Measurements from ENCODE around the gene ACYP2.
"Not testable (repeated sequence)": the region's sequence is repeated elsewhere in the genome, so short reads cannot be mapped to it uniquely, and the experiment has no call there.

The ACYP2 gene

GRCh38 chr2:54127174-54127573, 11.8 kb downstream of the ACYP2 start:
- in situ Hi-C loops (cut with HindIII; ENCODE audit: low pct_ligation_motif_present, low pct_unique_long_range_greater_than_20kb, low sequenced_read_pairs); DNase-seq: not testable (repeated sequence)

DNA sequence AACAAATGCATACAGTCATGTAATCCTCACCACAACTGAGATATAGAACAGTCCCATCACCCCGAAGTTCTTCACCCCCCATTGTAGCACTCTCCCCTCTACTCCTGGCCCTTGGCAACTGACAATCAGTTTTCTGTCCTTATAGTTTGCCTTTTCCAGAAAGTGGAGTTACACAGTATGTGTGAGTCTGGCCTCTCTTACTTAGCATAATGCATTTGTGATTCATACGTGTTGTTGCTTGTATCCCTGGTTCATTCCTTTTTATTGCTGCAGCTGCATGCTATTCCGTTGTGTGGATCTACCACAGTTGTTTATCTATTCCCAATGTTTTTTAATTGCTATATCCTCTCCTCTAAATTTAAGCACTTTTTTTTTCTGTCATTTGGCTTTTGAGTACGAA, 17.6 kb downstream of the ACYP2 start:
- no peak for DNase-seq
- in situ Hi-C loops (cut with HindIII; ENCODE audit: low pct_ligation_motif_present, low pct_unique_long_range_greater_than_20kb, low sequenced_read_pairs), result no loop called here

GRCh38 chr2:54139210-54139609, 23.8 kb downstream of the ACYP2 start:
- no peak for DNase-seq
- in situ Hi-C loops (cut with HindIII; ENCODE audit: low pct_ligation_motif_present, low pct_unique_long_range_greater_than_20kb, low sequenced_read_pairs), result no loop called here

DNA sequence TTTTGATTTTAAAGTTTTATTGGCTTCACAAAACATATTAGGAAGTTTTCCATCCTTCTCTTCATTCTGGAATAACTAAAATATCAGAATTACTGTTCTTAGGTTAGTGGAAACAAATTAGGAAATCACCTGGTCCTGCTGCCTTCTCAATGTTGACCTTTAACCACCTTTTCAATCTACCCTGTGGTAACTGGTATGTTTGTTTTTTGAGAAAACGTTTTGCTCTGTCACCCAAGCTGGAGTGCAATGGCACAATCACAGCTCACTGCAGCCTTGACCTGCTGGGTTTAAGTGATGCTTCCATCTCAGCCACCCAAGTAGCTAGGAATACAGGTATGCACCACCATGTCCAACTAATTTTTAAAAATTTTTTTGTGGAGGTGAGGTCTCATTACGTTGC, 28.4 kb downstream of the ACYP2 start:
- in situ Hi-C loops (cut with HindIII; ENCODE audit: low pct_ligation_motif_present, low pct_unique_long_range_greater_than_20kb, low sequenced_read_pairs), result no loop called here
- no peak for DNase-seq

GRCh38 chr2:54148391-54148790, 33.0 kb downstream of the ACYP2 start:
- DNase-seq, result no peak
- in situ Hi-C loops (cut with HindIII; ENCODE audit: low pct_ligation_motif_present, low pct_unique_long_range_greater_than_20kb, low sequenced_read_pairs), result no loop called here

GRCh38 chr2:54149638-54150441, 34.4 kb downstream of the ACYP2 start:
- in situ Hi-C loops (cut with HindIII; ENCODE audit: low pct_ligation_motif_present, low pct_unique_long_range_greater_than_20kb, low sequenced_read_pairs), result no loop called here

GRCh38 chr2:54158311-54158710, 42.9 kb downstream of the ACYP2 start:
- DNase-seq, result no peak
- in situ Hi-C loops (cut with HindIII; ENCODE audit: low pct_ligation_motif_present, low pct_unique_long_range_greater_than_20kb, low sequenced_read_pairs), result no loop called here

More at GRCh38 chr2:54149638-54150441, 34.4 kb downstream of the ACYP2 start:
- no peak for DNase-seq

- DNase-seq, result peak; percentile 11
- in situ Hi-C loops (cut with HindIII; ENCODE audit: low pct_ligation_motif_present, low pct_unique_long_range_greater_than_20kb, low sequenced_read_pairs), result no loop called here
These were observed 46.4 kb downstream of the ACYP2 start for GRCh38 chr2:54161660-54162424.

GRCh38 chr2:54164106-54164505, 48.7 kb downstream of the ACYP2 start:
- in situ Hi-C loops (cut with HindIII; ENCODE audit: low pct_ligation_motif_present, low pct_unique_long_range_greater_than_20kb, low sequenced_read_pairs), result no loop called here
- DNase-seq, result no peak

GRCh38 chr2:54166121-54166773, 50.8 kb downstream of the ACYP2 start:
- no peak for DNase-seq

GRCh38 chr2:54176577-54176976, 61.2 kb downstream of the ACYP2 start:
- peak; percentile 52 for DNase-seq
- in situ Hi-C loops (cut with HindIII; ENCODE audit: low pct_ligation_motif_present, low pct_unique_long_range_greater_than_20kb, low sequenced_read_pairs), result no loop called here

More at GRCh38 chr2:54166121-54166773, 50.8 kb downstream of the ACYP2 start:
- in situ Hi-C loops (cut with HindIII; ENCODE audit: low pct_ligation_motif_present, low pct_unique_long_range_greater_than_20kb, low sequenced_read_pairs), result no loop called here

- DNase-seq, result no peak
- in situ Hi-C loops (cut with HindIII; ENCODE audit: low pct_ligation_motif_present, low pct_unique_long_range_greater_than_20kb, low sequenced_read_pairs), result no loop called here
These were observed 67.9 kb downstream of the ACYP2 start for GRCh38 chr2:54183281-54183680.

GRCh38 chr2:54183972-54184371, 68.6 kb downstream of the ACYP2 start:
- in situ Hi-C loops (cut with HindIII; ENCODE audit: low pct_ligation_motif_present, low pct_unique_long_range_greater_than_20kb, low sequenced_read_pairs), result no loop called here
- no peak for DNase-seq

DNA sequence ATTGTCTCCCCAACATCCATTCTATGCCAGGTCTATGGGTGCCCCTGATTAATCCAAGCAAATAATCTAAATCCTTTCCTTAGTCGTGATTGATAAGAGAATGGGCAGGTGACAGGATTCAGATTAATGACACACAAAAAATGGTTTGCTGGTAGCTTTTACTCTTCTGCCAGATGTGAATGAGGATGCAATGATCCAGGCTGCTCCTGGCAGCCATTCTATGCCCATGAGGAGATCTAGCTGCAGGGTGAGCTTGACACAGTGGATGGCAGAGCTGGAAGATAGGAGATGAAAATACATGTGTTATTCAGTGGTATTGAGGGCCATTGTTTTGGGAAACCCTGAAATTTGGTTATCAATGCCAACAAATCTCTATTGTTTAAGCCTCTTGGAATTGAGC, 69.7 kb downstream of the ACYP2 start:
- in situ Hi-C loops (cut with HindIII; ENCODE audit: low pct_ligation_motif_present, low pct_unique_long_range_greater_than_20kb, low sequenced_read_pairs), result no loop called here
- DNase-seq, result no peak

DNA sequence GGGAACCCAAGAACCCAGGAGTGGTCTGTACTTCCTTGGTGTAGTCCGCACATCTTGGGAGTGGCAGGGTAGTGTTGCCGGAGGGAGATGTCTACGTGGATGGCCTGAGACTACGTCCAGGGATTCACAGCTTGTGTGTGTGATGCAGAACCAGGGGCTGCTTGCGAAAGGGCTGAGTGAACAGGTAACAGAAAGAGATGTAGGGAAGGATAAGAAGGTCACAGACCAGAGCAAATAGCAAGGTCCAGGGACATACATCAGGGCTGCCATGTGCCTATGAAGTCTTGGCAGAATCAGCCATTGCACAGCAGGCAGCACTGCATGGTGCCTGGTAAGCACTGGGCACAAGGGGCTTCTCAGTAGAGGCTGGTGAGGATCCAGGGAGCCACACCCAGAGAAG, 71.9 kb downstream of the ACYP2 start:
- in situ Hi-C loops (cut with HindIII; ENCODE audit: low pct_ligation_motif_present, low pct_unique_long_range_greater_than_20kb, low sequenced_read_pairs), result no loop called here
- DNase-seq, result no peak

DNA sequence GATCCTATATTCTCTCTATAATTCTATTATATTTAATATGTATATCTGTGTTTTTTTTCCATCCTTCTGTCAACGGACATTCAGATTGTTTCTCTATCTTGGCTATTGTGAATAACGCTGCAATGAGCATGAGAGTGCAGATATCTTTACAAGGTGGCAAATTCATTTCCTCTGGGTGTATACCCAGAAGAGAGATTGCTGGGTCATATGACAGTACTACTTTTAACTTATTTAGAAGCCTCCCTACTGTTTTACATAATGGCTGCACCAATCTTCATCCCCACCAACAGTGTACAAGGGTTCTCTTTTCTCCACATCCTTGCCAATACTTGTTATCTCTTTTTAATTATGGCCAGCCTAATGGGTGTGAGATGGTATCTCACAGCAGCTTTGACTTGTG, 74.1 kb downstream of the ACYP2 start:
- DNase-seq, result no peak
- in situ Hi-C loops (cut with HindIII; ENCODE audit: low pct_ligation_motif_present, low pct_unique_long_range_greater_than_20kb, low sequenced_read_pairs), result no loop called here

DNA sequence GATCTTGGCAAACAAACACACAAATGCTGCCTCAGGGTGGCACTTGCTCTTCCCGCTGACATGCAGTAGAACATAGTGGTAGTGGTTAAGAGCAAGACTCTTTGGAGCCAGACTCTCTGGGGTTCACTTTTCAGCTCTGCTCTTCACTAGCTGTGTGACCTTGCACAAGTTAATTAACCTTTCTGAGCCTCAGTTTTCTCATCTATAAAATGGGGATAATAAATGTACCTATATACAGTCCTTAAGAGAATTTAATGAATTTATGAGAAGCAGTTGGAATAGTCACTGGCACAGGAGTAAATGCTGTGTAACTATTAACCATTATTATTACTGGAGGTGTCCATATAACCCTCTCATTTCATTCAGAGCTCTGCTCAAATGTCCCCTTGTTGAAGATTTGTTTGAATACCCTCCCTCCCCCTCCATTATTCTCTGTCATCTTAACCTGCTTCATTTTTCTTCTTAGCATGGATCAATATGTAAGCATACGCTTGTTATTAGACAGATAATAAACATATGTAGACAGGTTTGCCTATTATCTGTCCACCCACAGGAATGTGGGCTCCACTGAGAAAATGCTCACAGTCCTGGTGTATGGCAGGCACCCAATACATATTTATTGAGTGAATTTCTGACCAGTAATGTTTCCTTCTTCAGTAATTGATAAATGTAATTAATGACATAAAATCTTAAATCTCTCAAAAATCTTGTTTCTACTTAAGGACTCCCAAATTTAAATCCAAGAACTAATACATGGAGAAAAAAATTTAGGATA, 76.1 kb downstream of the ACYP2 start:
- in situ Hi-C loops (cut with HindIII; ENCODE audit: low pct_ligation_motif_present, low pct_unique_long_range_greater_than_20kb, low sequenced_read_pairs), result no loop called here
- DNase-seq, result no peak

Measured in ACHN (cell line).